ENCODE data around the gene AHI1. TPM values are rescaled to one million over a fixed set of nuclear protein-coding genes. Genes with fewer than 3 reads are reported as not detected.

The AHI1 gene
- total and polyA plus RNA-seq, 2 of the 13 experiments (the other 11 are each of a cell fraction or from before 2014, with no cell fraction given), result 7.2 to 18.6 TPM

DNA sequence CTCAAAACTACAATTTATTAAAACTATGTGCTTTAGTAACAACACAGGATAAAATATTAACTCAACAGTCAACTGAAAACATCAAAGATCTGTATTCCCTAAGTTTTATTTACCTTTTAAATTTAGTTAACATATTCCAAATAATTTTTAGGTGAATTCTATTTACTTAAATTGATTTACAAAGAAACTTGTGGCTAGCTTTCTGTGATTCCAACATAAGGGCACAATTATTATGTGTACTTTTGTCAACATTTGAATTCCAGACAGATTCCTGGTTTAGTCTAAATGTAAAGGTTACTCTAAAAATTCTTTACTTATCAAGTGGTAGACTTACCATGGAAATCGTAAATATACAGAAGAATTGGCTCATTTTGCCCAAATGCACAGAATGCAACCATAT, 70.7 kb downstream of the AHI1 start (continued):
- TF ChIP-seq ATF3 (CRISPR knock-in tag; IDR thresholded peaks at IDR 0.05) (no peak), ARID2 (CRISPR knock-in tag; IDR thresholded peaks at IDR 0.05; ENCODE audit: borderline replicate concordance) (no peak), KMT2B (CRISPR knock-in tag; IDR thresholded peaks at IDR 0.05) (no peak), KLF12 (CRISPR knock-in tag; IDR thresholded peaks at IDR 0.05; ENCODE audit: borderline replicate concordance) (no peak), NFKB2 (CRISPR knock-in tag; IDR thresholded peaks at IDR 0.05; ENCODE audit: borderline replicate concordance) (no peak), PRDM15 (CRISPR knock-in tag; IDR thresholded peaks at IDR 0.05) (no peak), ZNF280B (CRISPR knock-in tag; IDR thresholded peaks at IDR 0.05; ENCODE audit: borderline replicate concordance) (no peak), ZBTB20 (CRISPR knock-in tag; IDR thresholded peaks at IDR 0.05; ENCODE audit: borderline replicate concordance, low read depth) (peak; percentile 84; the same call in 1 of the 2 replicates), ZIK1 (CRISPR knock-in tag; IDR thresholded peaks at IDR 0.05; ENCODE audit: borderline replicate concordance, low read depth) (no peak), ZHX1 (CRISPR knock-in tag; IDR thresholded peaks at IDR 0.05; ENCODE audit: low read depth) (no peak), CREM (IDR thresholded peaks at IDR 0.05) (peak; percentile 63), CREM (CRISPR knock-in tag; IDR thresholded peaks at IDR 0.05) (no peak), ZMAT3 (CRISPR knock-in tag; conservative IDR thresholded peaks at IDR 0.05) (no peak), ZNF556 (CRISPR knock-in tag; IDR thresholded peaks at IDR 0.05; ENCODE audit: borderline replicate concordance) (no peak), THAP11 (CRISPR knock-in tag; IDR thresholded peaks at IDR 0.05) (no peak)
- TF ChIP-seq, protein P1, sequence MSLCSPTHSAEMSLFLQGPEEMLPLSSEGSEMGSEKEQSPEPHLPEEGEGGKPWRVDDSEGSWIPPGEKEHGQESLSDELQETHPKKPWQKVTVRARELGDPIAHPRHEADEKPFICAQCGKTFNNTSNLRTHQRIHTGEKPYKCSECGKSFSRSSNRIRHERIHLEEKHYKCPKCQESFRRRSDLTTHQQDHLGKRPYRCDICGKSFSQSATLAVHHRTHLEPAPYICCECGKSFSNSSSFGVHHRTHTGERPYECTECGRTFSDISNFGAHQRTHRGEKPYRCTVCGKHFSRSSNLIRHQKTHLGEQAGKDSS (CRISPR knock-in tag; IDR thresholded peaks at IDR 0.05; ENCODE audit: borderline replicate concordance, low read depth), result no peak
- TF ChIP-seq, protein P2, sequence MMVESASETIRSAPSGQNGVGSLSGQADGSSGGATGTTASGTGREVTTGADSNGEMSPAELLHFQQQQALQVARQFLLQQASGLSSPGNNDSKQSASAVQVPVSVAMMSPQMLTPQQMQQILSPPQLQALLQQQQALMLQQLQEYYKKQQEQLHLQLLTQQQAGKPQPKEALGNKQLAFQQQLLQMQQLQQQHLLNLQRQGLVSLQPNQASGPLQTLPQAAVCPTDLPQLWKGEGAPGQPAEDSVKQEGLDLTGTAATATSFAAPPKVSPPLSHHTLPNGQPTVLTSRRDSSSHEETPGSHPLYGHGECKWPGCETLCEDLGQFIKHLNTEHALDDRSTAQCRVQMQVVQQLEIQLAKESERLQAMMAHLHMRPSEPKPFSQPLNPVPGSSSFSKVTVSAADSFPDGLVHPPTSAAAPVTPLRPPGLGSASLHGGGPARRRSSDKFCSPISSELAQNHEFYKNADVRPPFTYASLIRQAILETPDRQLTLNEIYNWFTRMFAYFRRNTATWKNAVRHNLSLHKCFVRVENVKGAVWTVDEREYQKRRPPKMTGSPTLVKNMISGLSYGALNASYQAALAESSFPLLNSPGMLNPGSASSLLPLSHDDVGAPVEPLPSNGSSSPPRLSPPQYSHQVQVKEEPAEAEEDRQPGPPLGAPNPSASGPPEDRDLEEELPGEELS (CRISPR knock-in tag; IDR thresholded peaks at IDR 0.05), result peak; percentile 61; the same call in 1 of the 2 replicates
- TF ChIP-seq, protein P3, sequence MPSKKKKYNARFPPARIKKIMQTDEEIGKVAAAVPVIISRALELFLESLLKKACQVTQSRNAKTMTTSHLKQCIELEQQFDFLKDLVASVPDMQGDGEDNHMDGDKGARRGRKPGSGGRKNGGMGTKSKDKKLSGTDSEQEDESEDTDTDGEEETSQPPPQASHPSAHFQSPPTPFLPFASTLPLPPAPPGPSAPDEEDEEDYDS (CRISPR knock-in tag; IDR thresholded peaks at IDR 0.05), result 0 out of 2 replicates have a peak, but pooled peaks have one; percentile 11
